Right lobe of liver (tissue), 6 donors: ENCODE data around the gene RDM1. TPM values are rescaled to one million over a fixed set of nuclear protein-coding genes. Genes with fewer than 3 reads are reported as not detected.
"Not testable (repeated sequence)": the region's sequence is repeated elsewhere in the genome, so short reads cannot be mapped to it uniquely, and the experiment has no call there.

Experiments
- ATAC-seq, 4 donors: fragments of 200-7000 bp; cut with Tn5 transposase; one replicate each; pipeline ENCODE4 v1.9.1; 2020; ENCODE audit warnings: mild to moderate bottlenecking in 4 of 4, moderate library complexity in 4 of 4
- DNase-seq, 3 donors: peaks; one replicate each; pipeline ENCODE4 v3.0.0-alpha.2; 2020
- H3K27ac ChIP-seq, 3 donors: fragments of 200-600 bp; one replicate each; pipeline ENCODE4 v1.8.0; 2022
- H3K27me3 ChIP-seq, 2 donors: fragments of 200-600 bp; one replicate each; pipeline ENCODE4 v1.8.0; 2022
- H3K36me3 ChIP-seq, 4 donors: fragments of 200-600 bp; sonication (generic) in 1 of 4; one replicate each; pipeline versions ENCODE4 v1.5.1 to v1.8.0; 2017 to 2022; ENCODE audit warnings: control low read depth in 1 of 4
- H3K4me1 ChIP-seq, 4 donors: fragments of 200-600 bp; sonication (generic) in 1 of 4; one replicate each; pipeline versions ENCODE4 v1.5.1 to v1.8.0; 2017 to 2022; ENCODE audit warnings: control low read depth in 1 of 4
- H3K4me3 ChIP-seq, 3 donors: fragments of 200-600 bp; one replicate each; pipeline ENCODE4 v1.8.0; 2022
- H3K9me3 ChIP-seq, 4 donors: fragments of 200-600 bp; sonication (generic) in 1 of 4; one replicate each; pipeline versions ENCODE4 v1.5.1 to v1.8.0; 2017 to 2022; ENCODE audit warnings: control low read depth in 1 of 4
- POLR2A ChIP-seq: fragments of 450-650 bp; IDR thresholded peaks from one replicate; pipeline ENCODE4 v1.6.1; 2017; ENCODE audit warnings: antibody characterized with exemption, mild to moderate bottlenecking
- WGBS: methylation state at CpG from one replicate; pipeline ENCODE4 v1.1.6; 2018; ENCODE audit warnings: low coverage, low lambda C conversion rate; ENCODE audit not compliant: insufficient coverage; ENCODE audit errors: missing lambda C conversion rate; 5-methylcytosine and 5-hydroxymethylcytosine counted together
- intact Hi-C, 2 donors: fragments of 100-400 bp; cut with DNase I; formaldehyde crosslinking; loops; one replicate each; pipeline versions ENCODE4 v1.11.2 to v1.14.1; 2022
- total RNA-seq, 6 experiments: library from RNA; depleted of rRNA in 2 of 6; stranded (reverse); fragments of >200 nt in 2 of 6; fragmentation: NEBNext Ultra II Directional in 3 of 6; extraction: Animal tissue kit (Norgen Biotek cat#: 25700) in 3 of 6; gene quantifications; one replicate each; pipeline versions ENCODE4 v1.1.0 to v1.2.4, GENCODE V29; 2016 to 2023
- TF ChIP-seq, protein P1 (sequence below), 4 donors: fragments of 200-600 bp in 3 of 4; fragments of 450-650 bp in 1 of 4; IDR thresholded peaks; one replicate each; pipeline versions ENCODE4 v1.5.1 to v1.8.0; 2016 to 2022; ENCODE audit warnings: antibody characterized with exemption in 4 of 4, mild to moderate bottlenecking in 2 of 4
- donor health status: DM: no; HTN: yes; CAD: no.
- donor health status: DM: no; HTN: no; CAD: no.
- donor health status: DM: no; HTN: no; CAD: no.
- donor health status: DM: no; HTN: yes; CAD: no.
- donor health status: DM: no; HTN: yes; CAD: no.

Gene RDM1
- total RNA-seq, 6 experiments from 2014 or later: not detected

DNA sequence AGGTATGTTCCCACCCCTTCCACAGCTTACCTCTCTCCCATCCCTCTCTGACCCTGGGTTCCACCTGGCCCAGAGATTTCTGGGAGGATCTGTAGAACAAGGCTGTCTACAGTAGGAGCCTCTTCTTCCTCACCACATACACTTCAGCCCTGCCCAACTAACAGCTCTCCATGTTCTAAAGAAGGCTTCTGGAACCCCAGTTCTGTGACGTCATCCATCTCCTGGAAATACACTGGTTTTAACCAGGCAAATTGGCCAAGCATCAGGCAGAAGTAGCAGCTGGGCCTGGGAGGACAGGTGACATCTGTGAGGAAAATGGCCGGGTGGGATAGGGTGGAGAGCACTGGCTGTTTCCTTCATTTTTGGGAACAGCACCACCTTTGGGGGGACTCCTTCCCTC is 13.0 kb upstream of the RDM1 start, which contains the start of gene LYZL6:
Gene LYZL6 (minus strand): TSS at position 177 of the 400 bp plus-strand sequence. CDS start 4,357 bp downstream, outside the sequence.
- Histone ChIP-seq H3K27ac (no peak within 1 kb of the TSS), H3K4me1 (peaks cover 0 to 5% (median 0%) of the 10 kb centered on the region in 4 donors), H3K9me3 (no peaks in the 10 kb centered on the region), H3K36me3 (no peaks in the 10 kb centered on the region), H3K27me3 (no peaks in the 10 kb centered on the region), H3K4me3 (no peak within 1 kb of the TSS)
- TF ChIP-seq POLR2A: no peak
- TF ChIP-seq, protein P1, sequence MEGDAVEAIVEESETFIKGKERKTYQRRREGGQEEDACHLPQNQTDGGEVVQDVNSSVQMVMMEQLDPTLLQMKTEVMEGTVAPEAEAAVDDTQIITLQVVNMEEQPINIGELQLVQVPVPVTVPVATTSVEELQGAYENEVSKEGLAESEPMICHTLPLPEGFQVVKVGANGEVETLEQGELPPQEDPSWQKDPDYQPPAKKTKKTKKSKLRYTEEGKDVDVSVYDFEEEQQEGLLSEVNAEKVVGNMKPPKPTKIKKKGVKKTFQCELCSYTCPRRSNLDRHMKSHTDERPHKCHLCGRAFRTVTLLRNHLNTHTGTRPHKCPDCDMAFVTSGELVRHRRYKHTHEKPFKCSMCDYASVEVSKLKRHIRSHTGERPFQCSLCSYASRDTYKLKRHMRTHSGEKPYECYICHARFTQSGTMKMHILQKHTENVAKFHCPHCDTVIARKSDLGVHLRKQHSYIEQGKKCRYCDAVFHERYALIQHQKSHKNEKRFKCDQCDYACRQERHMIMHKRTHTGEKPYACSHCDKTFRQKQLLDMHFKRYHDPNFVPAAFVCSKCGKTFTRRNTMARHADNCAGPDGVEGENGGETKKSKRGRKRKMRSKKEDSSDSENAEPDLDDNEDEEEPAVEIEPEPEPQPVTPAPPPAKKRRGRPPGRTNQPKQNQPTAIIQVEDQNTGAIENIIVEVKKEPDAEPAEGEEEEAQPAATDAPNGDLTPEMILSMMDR (IDR thresholded peaks at IDR 0.05): no peak
- intact Hi-C loops: no loop called here
- WGBS: 100% methylated on average over 1 of the region's 2 CpGs
- ATAC-seq (no peak), DNase-seq (no peak)

DNA sequence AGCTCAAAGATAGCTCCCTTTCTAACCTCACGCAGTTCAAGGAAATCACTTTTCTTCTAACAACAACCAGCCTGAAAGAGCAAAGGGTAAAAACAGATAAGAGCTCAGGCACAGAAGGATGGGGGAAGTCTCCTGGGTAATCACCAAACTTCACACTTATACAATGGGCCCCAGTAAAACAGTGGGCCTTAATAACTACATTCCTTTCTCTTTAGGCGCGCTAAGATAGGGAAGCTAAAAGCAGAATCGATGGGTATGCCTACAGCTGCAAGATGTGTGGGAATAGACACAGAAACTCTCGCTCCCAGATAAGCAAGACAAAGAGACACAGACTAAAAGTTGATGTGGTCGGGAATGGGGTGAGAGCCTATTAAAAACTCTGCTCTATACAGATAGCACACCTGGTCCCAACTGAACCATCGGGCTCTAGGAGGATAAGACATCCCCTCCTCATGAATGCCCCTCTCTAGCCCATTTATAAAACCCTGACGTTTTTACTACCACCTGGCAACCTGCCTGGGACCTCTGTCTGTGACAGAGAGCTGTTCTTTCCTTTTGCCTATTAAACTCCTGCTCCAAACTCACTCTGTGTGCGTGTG is 12.1 kb upstream of the RDM1 start:
- Histone ChIP-seq H3K27me3 (no peaks in the 10 kb centered on the region), H3K4me1 (peaks cover 0 to 5% (median 0%) of the 10 kb centered on the region in 4 donors), H3K9me3 (no peaks in the 10 kb centered on the region), H3K4me3 (no peak overlapping the region), H3K27ac (no peak overlapping the region), H3K36me3 (no peaks in the 10 kb centered on the region)
- intact Hi-C loops: no loop called here
- 63% methylated on average over 8 of the region's 9 CpGs for WGBS
- ATAC-seq (no peak), DNase-seq (no peak)
- no peak for TF ChIP-seq POLR2A
- TF ChIP-seq, protein P1 (IDR thresholded peaks at IDR 0.05): no peak

DNA sequence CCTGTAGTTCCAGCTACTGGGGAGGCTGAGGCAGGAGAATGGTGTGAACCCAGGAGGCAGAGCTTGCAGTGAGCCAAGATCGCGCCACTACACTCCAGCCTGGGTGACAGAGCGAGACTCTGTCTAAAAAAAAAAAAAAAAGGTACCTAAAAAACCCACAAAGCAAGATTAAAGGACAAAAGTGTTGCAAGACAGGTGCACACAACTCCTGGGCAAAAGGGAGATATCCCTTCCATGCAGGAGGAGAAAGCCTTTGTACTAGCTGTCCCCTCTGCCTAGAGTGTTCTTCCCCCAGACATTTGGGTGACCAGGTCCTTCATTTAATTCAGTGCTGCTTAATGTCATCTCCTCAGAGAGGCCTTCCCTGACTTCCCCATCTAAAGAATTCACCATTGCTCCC is 7.9 kb upstream of the RDM1 start:
- H3K4me3 ChIP-seq, H3K27me3 ChIP-seq, H3K36me3 ChIP-seq, ATAC-seq, intact Hi-C loops, DNase-seq, H3K9me3 ChIP-seq, H3K4me1 ChIP-seq, H3K27ac ChIP-seq: not testable (repeated sequence)
- no CpG with 5 or more reads among the region's 3 CpGs for WGBS

DNA sequence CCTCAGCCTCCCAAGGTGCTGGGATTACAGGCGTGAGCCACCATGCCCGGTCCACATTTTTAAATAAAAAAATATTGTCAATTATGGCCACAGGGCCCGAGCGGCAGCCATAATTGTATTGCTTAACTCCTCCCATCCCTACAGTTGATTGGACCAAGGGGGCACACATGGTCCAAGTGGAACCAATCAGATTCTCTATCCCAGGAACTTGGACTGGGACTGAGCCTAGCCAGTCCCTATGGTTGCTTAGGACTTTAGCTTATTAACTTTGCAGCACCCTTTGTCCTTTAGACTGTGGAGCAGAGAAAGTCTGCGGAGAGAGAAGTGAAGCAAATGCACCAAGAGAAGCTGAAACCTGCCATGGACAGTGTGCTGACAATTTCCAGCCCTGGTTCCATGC is 5.5 kb upstream of the RDM1 start:
- Histone ChIP-seq H3K4me1 (no peaks in the 10 kb centered on the region), H3K9me3 (no peaks in the 10 kb centered on the region), H3K27me3 (no peaks in the 10 kb centered on the region), H3K27ac (no peak overlapping the region), H3K36me3 (no peaks in the 10 kb centered on the region), H3K4me3 (no peak overlapping the region)
- WGBS: 100% methylated on average over 3 of the region's 5 CpGs
- ATAC-seq (no peak), DNase-seq (no peak)
- intact Hi-C loops: no loop called here
- TF ChIP-seq POLR2A: no peak
- TF ChIP-seq, protein P1 (IDR thresholded peaks at IDR 0.05): no peak

DNA sequence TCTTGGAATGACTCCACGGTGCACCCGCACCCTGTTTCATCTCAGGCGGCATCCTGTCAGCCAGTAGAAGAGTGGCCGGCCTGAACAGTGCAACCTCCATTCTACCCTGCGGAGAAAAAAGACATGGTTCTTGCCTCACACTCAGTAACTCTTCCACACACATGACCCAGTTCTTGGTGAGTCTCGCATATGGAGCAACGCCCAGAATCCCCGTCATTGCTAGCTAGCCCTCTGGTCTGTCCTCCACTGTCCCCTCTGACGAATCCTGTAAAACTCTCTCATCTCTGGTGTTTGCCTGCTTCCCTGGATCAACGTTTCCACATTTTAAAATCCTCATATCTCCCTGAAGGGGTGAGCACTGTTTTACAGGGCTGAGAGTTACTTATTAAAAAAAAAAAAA is 4.2 kb upstream of the RDM1 start:
- no peaks in the 10 kb centered on the region for H3K36me3 ChIP-seq
- H3K9me3 ChIP-seq: no peaks in the 10 kb centered on the region
- no peak for ATAC-seq

More for the DNA sequence above, 4.2 kb upstream of the RDM1 start:
- H3K4me3 ChIP-seq: no peak overlapping the region
- DNase-seq: no peak
- no peak for TF ChIP-seq POLR2A
- TF ChIP-seq, protein P1 (IDR thresholded peaks at IDR 0.05): no peak
- WGBS: 71% methylated on average over 4 of the region's 10 CpGs
- no peaks in the 10 kb centered on the region for H3K27me3 ChIP-seq
- H3K27ac ChIP-seq: no peak overlapping the region
- H3K4me1 ChIP-seq: peaks cover 0 to 10% (median 0%) of the 10 kb centered on the region in 4 donors
- intact Hi-C loops: no loop called here
